Neural cell (in vitro differentiated cells): ENCODE results near the gene SP140. TPM values are rescaled to one million over a fixed set of nuclear protein-coding genes. Genes with fewer than 3 reads are reported as not detected.

ENCODE experiments used
- H2AFZ ChIP-seq: fragments of 200-600, 300-800 bp; sonication (generic), shearing (Covaris generic); 2 replicates; pipeline ENCODE4 v1.6.0; 2014; ENCODE audit warnings: low read depth, mild to moderate bottlenecking, antibody characterized with exemption, low read length, moderate library complexity
- H3F3A ChIP-seq: fragments of 200-600 bp; shearing (Covaris generic); 2 replicates; pipeline ENCODE4 v1.6.1; 2016; ENCODE audit warnings: mild to moderate bottlenecking, moderate library complexity, mixed read lengths, antibody characterized with exemption, low read length; ENCODE audit not compliant: insufficient read depth, poor library complexity, severe bottlenecking
- H3K27ac ChIP-seq: fragments of 200-600, 300-800 bp; sonication (generic), shearing (Covaris generic); 2 replicates; pipeline ENCODE4 v1.5.1; 2014; ENCODE audit warnings: mild to moderate bottlenecking, low read length, moderate library complexity
- H3K27me3 ChIP-seq: fragments of 300-800, 200-600 bp; sonication (generic), shearing (Covaris generic); 2 replicates; pipeline ENCODE4 v1.6.0; 2014; ENCODE audit warnings: mild to moderate bottlenecking, low read depth, low read length, moderate library complexity; ENCODE audit not compliant: insufficient read depth
- H3K36me3 ChIP-seq: fragments of 300-800, 200-600 bp; sonication (generic), shearing (Covaris generic); 2 replicates; pipeline ENCODE4 v1.5.1; 2014; ENCODE audit warnings: mild to moderate bottlenecking, antibody characterized with exemption, low read length, moderate library complexity; ENCODE audit not compliant: insufficient read depth
- H3K4me2 ChIP-seq: fragments of 300-800, 200-600 bp; sonication (generic), shearing (Covaris generic); 2 replicates; pipeline ENCODE4 v1.6.0; 2014; ENCODE audit warnings: mild to moderate bottlenecking, low read length
- H3K4me3 ChIP-seq: fragments of 300-800, 200-600 bp; sonication (generic), shearing (Covaris generic); 2 replicates; pipeline ENCODE4 v1.5.1; 2014; ENCODE audit warnings: mild to moderate bottlenecking, low read length, moderate library complexity
- H3K79me2 ChIP-seq: fragments of 200-600 bp; shearing (Covaris generic); replicated peaks from 2 replicates; pipeline ENCODE4 v1.6.0; 2014; ENCODE audit warnings: mild to moderate bottlenecking, low read length, moderate library complexity; ENCODE audit not compliant: insufficient read depth
- H3K9ac ChIP-seq: fragments of 300-800, 200-600 bp; sonication (generic), shearing (Covaris generic); 2 replicates; pipeline ENCODE4 v1.6.1; 2016; ENCODE audit warnings: mild to moderate bottlenecking, low read length, mixed read lengths
- H3K9me2 ChIP-seq: fragments of 200-600 bp; shearing (Covaris generic); 2 replicates; pipeline ENCODE4 v1.6.1; 2016; ENCODE audit warnings: mild to moderate bottlenecking, low read length, mixed read lengths; ENCODE audit not compliant: insufficient read depth
- H3K9me3 ChIP-seq: fragments of 200-600, 300-800 bp; sonication (generic), shearing (Covaris generic); 2 replicates; pipeline ENCODE4 v1.6.1; 2016; ENCODE audit warnings: mild to moderate bottlenecking, mixed run types, low read length, moderate library complexity, mixed read lengths
- H4K20me1 ChIP-seq: fragments of 200-600 bp; shearing (Covaris generic); 2 replicates; pipeline ENCODE4 v1.6.1; 2016; ENCODE audit warnings: mild to moderate bottlenecking, mixed run types; ENCODE audit not compliant: insufficient read depth
- EP300 ChIP-seq: fragments of 450-650 bp; conservative IDR thresholded peaks from 2 replicates; pipeline ENCODE4 v1.6.1; 2014; ENCODE audit warnings: antibody characterized with exemption, mild to moderate bottlenecking, moderate library complexity; ENCODE audit not compliant: poor library complexity, severe bottlenecking
- EZH2 ChIP-seq: fragments of 200-600, 300-800 bp; shearing (Covaris generic), sonication (generic); IDR thresholded peaks from 2 replicates; pipeline ENCODE4 v1.6.1; 2014; ENCODE audit warnings: antibody characterized with exemption, low read length, borderline replicate concordance, mild to moderate bottlenecking; ENCODE audit not compliant: insufficient read depth, poor library complexity, severe bottlenecking
- MXI1 ChIP-seq: fragments of 450-650 bp; conservative IDR thresholded peaks from 2 replicates; pipeline ENCODE4 v1.6.1; 2014; ENCODE audit warnings: antibody characterized with exemption, mild to moderate bottlenecking; ENCODE audit not compliant: poor library complexity, severe bottlenecking
- POLR2AphosphoS5 ChIP-seq: IDR thresholded peaks from 2 replicates; pipeline ENCODE4 v1.6.1; 2012
- RAD21 ChIP-seq: fragments of 450-650 bp; conservative IDR thresholded peaks from 2 replicates; pipeline ENCODE4 v1.6.1; 2014; ENCODE audit warnings: antibody characterized with exemption, mild to moderate bottlenecking, moderate library complexity
- REST ChIP-seq: IDR thresholded peaks from 2 replicates; pipeline ENCODE4 v1.6.1; 2012; ENCODE audit warnings: borderline replicate concordance
- SMC3 ChIP-seq: fragments of 450-650 bp; conservative IDR thresholded peaks from 2 replicates; pipeline ENCODE4 v1.6.1; 2014; ENCODE audit warnings: antibody characterized with exemption, mild to moderate bottlenecking, moderate library complexity; ENCODE audit not compliant: poor library complexity
- TAF1 ChIP-seq: IDR thresholded peaks from 2 replicates; pipeline ENCODE4 v1.6.1; 2012; ENCODE audit warnings: low read depth
- polyA plus RNA-seq: library from polyadenylated mRNA; depleted of rRNA; stranded (reverse); fragments of >200 nt; gene quantifications from 2 replicates; pipeline ENCODE4 v1.2.3, GENCODE V29; 2014
- TF ChIP-seq, protein P1 (sequence below): fragments of 450-650 bp; IDR thresholded peaks from 2 replicates; pipeline ENCODE4 v1.5.1; 2014; ENCODE audit warnings: antibody characterized with exemption, mild to moderate bottlenecking, moderate library complexity; ENCODE audit not compliant: poor library complexity, severe bottlenecking

SP140 gene
- polyA plus RNA-seq, 1 donor from 2014 or later: 0.74 TPM

DNA sequence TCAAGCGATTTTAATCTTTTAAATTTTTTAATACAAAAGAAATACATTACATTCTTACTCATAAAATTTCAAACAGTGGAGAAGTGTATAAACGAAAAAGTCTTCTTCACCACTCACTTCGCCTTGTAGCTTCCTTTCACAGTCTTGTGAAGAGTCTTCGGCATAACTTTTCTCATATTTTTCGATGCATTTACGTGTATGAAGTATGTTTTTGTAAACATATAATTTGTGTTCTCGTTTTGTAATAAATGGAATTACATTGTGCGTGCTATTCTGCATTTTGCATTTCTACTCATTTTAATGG, 102.6 kb downstream of the SP140 start:
- Histone ChIP-seq H3K9me2 (no peaks in the 10 kb centered on the region), H3K4me3 (no peak overlapping the region), H3K27me3 (no peaks in the 10 kb centered on the region), H2AFZ (no peak overlapping the region), H3K36me3 (no peaks in the 10 kb centered on the region), H3F3A (no peaks in the 10 kb centered on the region), H3K27ac (no peak overlapping the region), H3K4me2 (no peak overlapping the region), H3K9ac (no peak overlapping the region), H3K9me3 (no peaks in the 10 kb centered on the region), H3K79me2 (no peaks in the 10 kb centered on the region), H4K20me1 (no peaks in the 10 kb centered on the region)
- TF ChIP-seq REST (no peak), MXI1 (no peak), SMC3 (no peak), POLR2AphosphoS5 (no peak)
- TF ChIP-seq, protein P1, sequence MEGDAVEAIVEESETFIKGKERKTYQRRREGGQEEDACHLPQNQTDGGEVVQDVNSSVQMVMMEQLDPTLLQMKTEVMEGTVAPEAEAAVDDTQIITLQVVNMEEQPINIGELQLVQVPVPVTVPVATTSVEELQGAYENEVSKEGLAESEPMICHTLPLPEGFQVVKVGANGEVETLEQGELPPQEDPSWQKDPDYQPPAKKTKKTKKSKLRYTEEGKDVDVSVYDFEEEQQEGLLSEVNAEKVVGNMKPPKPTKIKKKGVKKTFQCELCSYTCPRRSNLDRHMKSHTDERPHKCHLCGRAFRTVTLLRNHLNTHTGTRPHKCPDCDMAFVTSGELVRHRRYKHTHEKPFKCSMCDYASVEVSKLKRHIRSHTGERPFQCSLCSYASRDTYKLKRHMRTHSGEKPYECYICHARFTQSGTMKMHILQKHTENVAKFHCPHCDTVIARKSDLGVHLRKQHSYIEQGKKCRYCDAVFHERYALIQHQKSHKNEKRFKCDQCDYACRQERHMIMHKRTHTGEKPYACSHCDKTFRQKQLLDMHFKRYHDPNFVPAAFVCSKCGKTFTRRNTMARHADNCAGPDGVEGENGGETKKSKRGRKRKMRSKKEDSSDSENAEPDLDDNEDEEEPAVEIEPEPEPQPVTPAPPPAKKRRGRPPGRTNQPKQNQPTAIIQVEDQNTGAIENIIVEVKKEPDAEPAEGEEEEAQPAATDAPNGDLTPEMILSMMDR: no peak

- Histone ChIP-seq H3K4me2 (no peak overlapping the region), H3K79me2 (no peaks in the 10 kb centered on the region), H3K27me3 (no peaks in the 10 kb centered on the region), H3F3A (no peaks in the 10 kb centered on the region), H2AFZ (no peak overlapping the region), H3K36me3 (no peaks in the 10 kb centered on the region), H3K27ac (no peak overlapping the region), H3K9ac (no peak overlapping the region), H3K4me3 (no peak overlapping the region), H4K20me1 (no peaks in the 10 kb centered on the region), H3K9me2 (no peaks in the 10 kb centered on the region), H3K9me3 (no peaks in the 10 kb centered on the region)
- TF ChIP-seq TAF1 (no peak), MXI1 (no peak)
These were observed 104.5 kb downstream of the SP140 start for GRCh38 chr2:230329946-230330605.

DNA sequence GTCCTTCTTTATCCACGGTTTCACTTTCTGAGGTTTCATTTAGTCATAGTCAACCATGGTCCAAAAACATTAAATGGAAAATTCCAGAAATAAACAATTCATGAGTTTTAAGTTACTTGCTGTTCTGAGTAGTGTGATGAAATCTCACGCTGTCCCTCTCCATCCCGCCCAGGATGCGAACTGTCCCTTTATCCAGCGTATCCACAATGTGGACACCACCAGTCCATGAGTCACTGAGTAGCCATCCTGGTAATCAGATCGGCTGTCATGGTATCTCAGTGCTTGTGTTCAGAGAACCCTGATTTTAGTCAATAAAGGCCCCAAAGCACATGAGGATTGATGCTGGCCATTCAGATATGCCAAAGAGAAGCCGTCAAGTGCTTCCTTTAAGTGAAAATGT, 105.2 kb downstream of the SP140 start:
- Histone ChIP-seq H3K9ac (no peak overlapping the region), H3K36me3 (no peaks in the 10 kb centered on the region), H3F3A (no peaks in the 10 kb centered on the region), H3K9me3 (no peaks in the 10 kb centered on the region), H3K79me2 (no peaks in the 10 kb centered on the region), H4K20me1 (no peaks in the 10 kb centered on the region), H3K4me2 (no peak overlapping the region), H3K4me3 (no peak overlapping the region), H3K9me2 (no peaks in the 10 kb centered on the region), H2AFZ (no peak overlapping the region), H3K27me3 (no peaks in the 10 kb centered on the region), H3K27ac (no peak overlapping the region)
- TF ChIP-seq SMC3 (no peak), RAD21 (no peak), EZH2 (no peak), TAF1 (no peak), POLR2AphosphoS5 (no peak), MXI1 (no peak), EP300 (no peak), REST (no peak)
- TF ChIP-seq, protein P1: no peak
